GM12891 (cell line): Measurements from ENCODE around the gene EHBP1.
A peak's percentile ranks its signal among the peaks of the same experiment; 100 is the strongest.
"Not testable (repeated sequence)": the region's sequence is repeated elsewhere in the genome, so short reads cannot be mapped to it uniquely, and the experiment has no call there.

Experiments used
- DNase-seq: peaks from one replicate; pipeline ENCODE4 v3.0.0; 2011; ENCODE audit warnings: low spot score; ENCODE audit not compliant: insufficient read length
- FAIRE-seq: peaks from 2 replicates; lab custom pipeline; 2011; peaks lifted over from hg19 to GRCh38; lab: Jason Lieb, UNC
- PAX5 ChIP-seq: IDR thresholded peaks from 2 replicates; pipeline ENCODE4 v1.6.1; 2011; ENCODE audit warnings: low read length, moderate library complexity, mild to moderate bottlenecking; ENCODE audit not compliant: insufficient read depth, severe bottlenecking
- POLR2A ChIP-seq: IDR thresholded peaks from 2 replicates; pipeline ENCODE4 v1.6.1; 2011; ENCODE audit warnings: low read depth, low read length, control low read depth
- POLR2AphosphoS5 ChIP-seq: IDR thresholded peaks from 2 replicates; pipeline ENCODE4 v1.6.1; 2011; ENCODE audit warnings: low read depth, low read length, control low read depth
- POU2F2 ChIP-seq: IDR thresholded peaks from 2 replicates; pipeline ENCODE4 v1.6.1; 2011; ENCODE audit warnings: low read depth, mild to moderate bottlenecking, control low read depth, low read length, moderate library complexity
- SPI1 ChIP-seq: IDR thresholded peaks from 2 replicates; pipeline ENCODE4 v1.6.1; 2011; ENCODE audit warnings: low read depth, low read length, control low read depth
- TAF1 ChIP-seq: IDR thresholded peaks from 2 replicates; pipeline ENCODE4 v1.6.1; 2011; ENCODE audit warnings: low read depth, low read length, control low read depth

Gene EHBP1

GRCh38 chr2:63013438-63013837, 307.9 kb downstream of the EHBP1 start:
- no peak for DNase-seq
- no peak for FAIRE-seq
- no peak for TF ChIP-seq POLR2A
- TF ChIP-seq SPI1: no peak
- TF ChIP-seq PAX5: no peak
- TF ChIP-seq TAF1: no peak
- no peak for TF ChIP-seq POU2F2
- TF ChIP-seq POLR2AphosphoS5: no peak

DNA sequence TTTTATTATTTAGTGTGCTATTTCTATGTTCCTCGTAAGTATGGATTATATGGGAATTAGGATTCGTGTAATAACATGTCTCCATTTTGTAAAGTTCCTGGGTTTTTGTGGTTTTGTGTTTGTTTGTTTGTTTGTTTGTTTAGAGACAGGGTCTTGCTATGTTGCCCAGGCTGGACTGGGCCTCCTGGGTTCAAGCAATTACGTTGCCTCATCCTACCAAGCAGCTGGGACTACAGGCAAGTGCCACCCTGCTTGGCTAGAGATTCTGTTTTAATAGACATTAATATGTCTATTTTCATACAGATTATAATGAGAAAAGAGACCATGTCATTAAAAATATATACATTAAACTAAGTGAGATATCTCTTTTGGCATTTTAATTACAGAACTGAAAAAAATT, 309.9 kb downstream of the EHBP1 start:
- FAIRE-seq (no peak), DNase-seq (no peak)

DNA sequence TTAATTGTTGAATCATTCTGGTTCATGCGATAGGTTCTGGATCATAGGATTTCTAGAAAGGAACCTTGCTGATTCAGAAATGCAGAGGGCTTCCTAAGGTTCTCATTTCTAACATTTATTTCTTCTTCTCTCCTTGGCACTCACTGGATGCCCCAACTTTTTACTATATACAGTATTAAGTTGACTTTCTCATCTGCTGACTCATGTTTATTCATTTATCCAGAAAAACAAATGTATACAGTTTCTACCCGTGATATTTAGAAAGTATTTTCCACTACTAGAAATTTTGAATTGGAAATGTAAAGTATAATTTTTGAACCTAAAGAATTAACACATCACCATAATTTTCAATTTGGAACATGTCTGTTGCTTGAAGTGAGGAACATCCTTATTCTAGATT, 312.9 kb downstream of the EHBP1 start:
- DNase-seq (no peak), FAIRE-seq (no peak)
- TF ChIP-seq POLR2AphosphoS5: no peak
- no peak for TF ChIP-seq POU2F2
- TF ChIP-seq POLR2A: no peak
- no peak for TF ChIP-seq PAX5

More for the DNA sequence above, 309.9 kb downstream of the EHBP1 start:
- TF ChIP-seq TAF1 (no peak), POLR2A (no peak), POU2F2 (no peak), SPI1 (no peak), PAX5 (no peak), POLR2AphosphoS5 (no peak)

- FAIRE-seq, DNase-seq: not testable (repeated sequence)
These were observed 314.2 kb downstream of the EHBP1 start for GRCh38 chr2:63019686-63020085.

DNA sequence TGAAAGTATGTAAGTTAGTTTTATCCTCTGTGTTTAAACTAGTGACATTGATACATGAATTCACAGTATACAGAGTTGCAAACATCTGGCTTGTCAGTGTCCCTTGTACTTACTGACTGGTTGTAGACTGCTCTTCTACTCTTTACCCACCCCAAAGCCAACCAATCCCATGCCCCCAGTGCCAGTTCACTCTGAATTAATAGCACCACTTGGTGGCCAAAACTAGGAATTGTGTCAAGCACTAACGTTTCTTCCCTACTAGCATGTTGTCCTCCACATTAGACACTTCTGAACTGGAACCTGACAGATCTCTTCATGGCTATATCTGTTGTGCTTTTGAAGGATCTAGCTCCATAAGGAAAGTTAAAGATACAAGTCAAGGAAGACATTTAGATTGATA, 317.9 kb downstream of the EHBP1 start:
- DNase-seq (no peak), FAIRE-seq (no peak)

DNA sequence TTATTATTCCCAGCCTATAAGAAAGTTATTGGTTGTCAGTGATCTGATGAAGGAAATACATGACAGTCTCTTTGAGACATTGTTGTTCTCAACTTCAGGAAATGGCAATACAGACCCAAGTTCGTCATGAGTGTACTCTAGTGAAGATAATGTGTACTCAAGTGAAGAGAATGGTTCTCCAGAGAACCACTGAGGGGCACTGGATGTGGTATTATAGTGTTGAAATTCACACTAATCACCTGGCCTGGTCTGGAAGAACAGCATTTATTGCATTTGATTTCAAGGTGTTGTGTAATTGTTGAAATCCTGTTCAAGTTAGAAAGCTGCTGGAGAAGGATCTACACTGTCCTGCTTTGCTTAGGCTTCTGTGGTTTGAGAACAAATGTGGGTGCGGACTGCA, 321.7 kb downstream of the EHBP1 start:
- FAIRE-seq (no peak), DNase-seq (no peak)
- TF ChIP-seq PAX5 (no peak), SPI1 (no peak), TAF1 (no peak)

More for the DNA sequence above, 317.9 kb downstream of the EHBP1 start:
- TF ChIP-seq SPI1 (no peak), POLR2A (no peak), PAX5 (no peak)

GRCh38 chr2:63029058-63029457, 323.5 kb downstream of the EHBP1 start:
- FAIRE-seq (no peak), DNase-seq (no peak)
- TF ChIP-seq POLR2A (no peak), POLR2AphosphoS5 (no peak), POU2F2 (no peak), SPI1 (no peak), TAF1 (no peak), PAX5 (no peak)

DNA sequence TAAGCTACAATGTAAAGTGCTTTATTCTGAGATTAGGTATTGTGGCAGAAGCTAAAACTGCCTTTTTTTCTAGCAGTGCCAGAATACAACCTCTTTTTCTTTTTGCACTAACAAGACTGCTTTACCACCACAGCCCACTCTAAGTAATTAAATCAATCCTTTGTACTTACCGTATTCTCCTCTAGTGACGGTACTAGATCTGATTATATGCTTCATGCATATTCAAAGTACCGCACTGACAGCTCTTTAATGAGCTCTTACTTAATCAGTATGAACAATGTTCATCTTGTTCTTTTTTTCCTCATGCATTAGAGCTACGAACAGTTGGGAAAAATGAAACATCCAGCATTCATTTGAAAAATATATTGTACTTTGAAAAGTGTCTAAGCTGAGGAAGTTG, 329.0 kb downstream of the EHBP1 start:
- FAIRE-seq: peak; percentile 13
- TF ChIP-seq TAF1 (no peak), POU2F2 (no peak), SPI1 (no peak), PAX5 (no peak), POLR2A (no peak), POLR2AphosphoS5 (no peak)
- no peak for DNase-seq

DNA sequence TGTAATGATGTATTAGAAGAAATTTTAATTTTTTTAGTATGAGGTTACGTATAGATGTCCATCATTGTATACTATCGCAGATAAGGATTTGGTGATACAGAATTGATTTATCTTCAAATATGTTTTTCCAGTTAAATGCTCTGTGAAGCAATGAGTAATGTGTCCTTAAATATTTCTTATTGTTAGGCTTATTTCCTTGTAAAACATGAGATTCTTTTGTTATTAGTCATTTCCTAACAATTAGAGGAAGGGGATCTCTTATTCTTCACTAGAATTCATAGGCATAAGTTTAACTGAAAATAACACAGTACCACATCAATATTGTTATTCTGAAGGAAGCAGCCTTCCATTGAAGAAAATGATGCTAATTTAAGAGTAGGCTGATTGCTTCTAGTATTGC, 329.7 kb downstream of the EHBP1 start:
- DNase-seq (no peak), FAIRE-seq (no peak)
- TF ChIP-seq SPI1: no peak
- no peak for TF ChIP-seq PAX5
- TF ChIP-seq TAF1: no peak
- no peak for TF ChIP-seq POU2F2
- no peak for TF ChIP-seq POLR2AphosphoS5
- no peak for TF ChIP-seq POLR2A

- TF ChIP-seq POLR2AphosphoS5 (no peak), POU2F2 (no peak), SPI1 (no peak), PAX5 (no peak), TAF1 (no peak), POLR2A (no peak)
- FAIRE-seq (no peak), DNase-seq (no peak)
These were observed 330.1 kb downstream of the EHBP1 start for GRCh38 chr2:63035660-63036059.
